HFF-Myc (cell line): ENCODE measurements around the gene CALR.

ENCODE experiments used
- DNase-seq: peaks from one replicate; pipeline ENCODE4 v3.0.0-alpha.2; 2011; ENCODE audit warnings: low read depth; ENCODE audit errors: extremely low read depth
- H3K4me3 ChIP-seq: replicated peaks from 2 replicates; pipeline ENCODE4 v1.5.1; 2011; ENCODE audit warnings: low read depth, mild to moderate bottlenecking, control low read depth, low read length
- CTCF ChIP-seq: IDR thresholded peaks from 2 replicates; pipeline ENCODE4 v1.5.1; 2012; ENCODE audit warnings: mild to moderate bottlenecking, low read depth, low read length, control low read depth; ENCODE audit errors: missing control alignments

The CALR gene

GRCh38 chr19:12935071-12935470 lies 3.3 kb upstream of the CALR start:
- DNase-seq, result no peak
- H3K4me3 ChIP-seq, result no peak overlapping the region
- TF ChIP-seq CTCF, result no peak

- DNase-seq, result no peak
Observed at GRCh38 chr19:12936582-12936981, 1.8 kb upstream of the CALR start.

GRCh38 chr19:12937093-12937926 lies 1.1 kb upstream of the CALR start:
- no peak for DNase-seq

More at GRCh38 chr19:12936582-12936981, 1.8 kb upstream of the CALR start:
- no peak for TF ChIP-seq CTCF
- H3K4me3 ChIP-seq, result no peak overlapping the region

GRCh38 chr19:12938779-12939601 lies 581 bp downstream of the CALR start:
- peak; percentile 2 for TF ChIP-seq CTCF
- no peak for DNase-seq
- peak overlapping the region; percentile 89 for H3K4me3 ChIP-seq

More at GRCh38 chr19:12937093-12937926, 1.1 kb upstream of the CALR start:
- peak overlapping the region; percentile 89 for H3K4me3 ChIP-seq
- TF ChIP-seq CTCF, result no peak

- TF ChIP-seq CTCF, result no peak
- H3K4me3 ChIP-seq, result peak overlapping the region; percentile 89
- no peak for DNase-seq
Observed at GRCh38 chr19:12939975-12940423, 1.6 kb downstream of the CALR start.

- peak overlapping the region; percentile 89 for H3K4me3 ChIP-seq
- TF ChIP-seq CTCF, result no peak
- DNase-seq, result no peak
Observed at GRCh38 chr19:12940897-12941296, 2.5 kb downstream of the CALR start.
